ES-I3 (cell line): Measurements from ENCODE around the gene FMN1.

Source experiments
- H3K36me3 ChIP-seq: 2 replicates; pipeline ENCODE4 v1.6.1; 2013; ENCODE audit warnings: mild to moderate bottlenecking, low read length, control low read depth, moderate library complexity; ENCODE audit not compliant: insufficient read depth
- H3K4me1 ChIP-seq: 2 replicates; pipeline ENCODE4 v1.6.1; 2013; ENCODE audit warnings: mild to moderate bottlenecking, control low read depth, low read length; ENCODE audit not compliant: insufficient read depth
- H3K9ac ChIP-seq: 2 replicates; pipeline ENCODE4 v1.6.1; 2013; ENCODE audit warnings: low read depth, mild to moderate bottlenecking, low read length, moderate library complexity
- H3K9me3 ChIP-seq: 2 replicates; pipeline ENCODE4 v1.6.1; 2013; ENCODE audit warnings: mild to moderate bottlenecking, low read length, moderate library complexity; ENCODE audit not compliant: control insufficient read depth, insufficient read depth

The FMN1 gene

DNA sequence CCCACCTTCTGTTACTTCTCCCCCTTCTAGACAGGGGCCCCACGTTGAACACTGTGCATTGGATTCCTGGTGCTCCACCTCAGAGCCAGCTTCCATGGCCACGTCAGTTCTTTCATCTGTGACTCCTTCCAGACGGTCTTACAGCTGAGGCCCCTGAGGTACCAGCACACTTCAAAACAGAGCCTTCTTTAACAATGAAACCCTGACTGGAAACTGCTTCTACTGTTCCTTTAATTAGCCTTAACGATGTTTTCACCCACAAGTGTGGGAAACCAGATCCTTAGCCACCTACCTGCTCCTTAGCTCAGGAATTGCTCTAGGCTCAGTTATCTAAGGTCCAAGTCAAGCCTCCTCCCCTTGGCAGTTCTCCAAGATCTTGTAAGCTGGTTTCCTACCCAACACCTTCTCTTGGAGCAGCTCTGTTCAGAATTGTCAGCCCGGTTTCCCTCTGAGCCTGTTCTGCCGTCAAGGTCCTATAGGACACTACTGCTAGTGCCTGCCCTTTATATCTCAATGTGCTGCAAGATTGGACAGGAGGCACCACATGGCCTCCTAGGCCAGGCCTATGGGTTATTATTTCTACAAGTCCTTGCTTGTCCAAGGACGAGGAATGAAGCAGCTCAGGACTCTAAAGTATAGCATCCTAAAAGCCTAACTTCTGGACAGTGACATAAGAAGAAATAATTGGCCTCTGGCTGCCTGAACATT lies 80.7 kb downstream of the FMN1 start:
- no peaks in the 10 kb centered on the region for H3K36me3 ChIP-seq

DNA sequence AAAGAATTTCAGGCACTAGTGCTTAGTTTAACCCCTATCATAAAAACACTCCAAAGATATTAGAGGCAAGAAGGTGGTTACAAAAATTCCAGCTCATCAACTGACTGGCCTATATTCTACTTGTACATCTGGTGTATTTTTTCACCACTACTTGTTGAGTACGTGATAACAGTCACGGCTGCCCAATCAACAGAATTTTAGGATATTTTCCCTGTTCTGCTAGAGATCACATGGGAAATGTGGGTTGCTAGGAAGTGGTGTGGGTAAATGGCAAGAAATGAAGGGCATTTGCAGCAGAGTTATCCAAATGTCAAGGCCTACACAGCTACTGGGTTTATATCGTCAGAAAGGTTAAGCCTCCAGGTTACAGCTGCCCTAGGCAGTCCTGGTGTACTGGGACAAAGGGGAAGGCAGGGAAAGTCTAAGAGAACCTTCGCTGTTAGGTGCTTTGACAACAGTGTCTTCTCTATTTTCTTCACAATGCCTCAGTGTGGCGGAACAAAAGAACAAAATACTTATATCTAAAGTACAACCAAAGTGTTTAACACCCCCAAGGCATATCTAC lies 81.9 kb downstream of the FMN1 start:
- Histone ChIP-seq H3K9me3 (no peaks in the 10 kb centered on the region), H3K9ac (no peak overlapping the region), H3K36me3 (no peaks in the 10 kb centered on the region), H3K4me1 (peaks cover 15% of the 10 kb centered on the region)

More for the DNA sequence above, 80.7 kb downstream of the FMN1 start:
- peaks cover 15% of the 10 kb centered on the region for H3K4me1 ChIP-seq
- no peaks in the 10 kb centered on the region for H3K9me3 ChIP-seq
- no peak overlapping the region for H3K9ac ChIP-seq

DNA sequence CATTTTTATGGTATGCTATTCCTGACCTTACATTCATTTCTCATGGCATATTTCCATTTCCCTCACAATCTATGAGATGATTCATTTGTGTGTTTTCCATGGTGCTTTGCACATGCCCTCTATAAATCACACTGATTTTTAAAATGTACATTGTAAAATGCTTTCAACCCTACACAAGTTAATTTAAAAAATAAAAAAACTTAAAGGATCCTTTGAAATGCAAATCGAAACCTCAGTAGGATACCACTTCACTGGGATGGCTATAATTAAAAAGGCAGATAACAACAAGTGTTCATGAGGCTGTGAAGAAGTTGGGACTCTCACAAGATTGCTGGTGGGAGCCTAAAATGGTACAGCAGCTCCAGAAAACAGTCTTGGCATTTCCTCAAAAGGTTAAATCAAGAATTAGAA lies 83.5 kb downstream of the FMN1 start:
- Histone ChIP-seq H3K9me3 (no peaks in the 10 kb centered on the region), H3K9ac (no peak overlapping the region), H3K36me3 (no peaks in the 10 kb centered on the region), H3K4me1 (peaks cover 15% of the 10 kb centered on the region)

DNA sequence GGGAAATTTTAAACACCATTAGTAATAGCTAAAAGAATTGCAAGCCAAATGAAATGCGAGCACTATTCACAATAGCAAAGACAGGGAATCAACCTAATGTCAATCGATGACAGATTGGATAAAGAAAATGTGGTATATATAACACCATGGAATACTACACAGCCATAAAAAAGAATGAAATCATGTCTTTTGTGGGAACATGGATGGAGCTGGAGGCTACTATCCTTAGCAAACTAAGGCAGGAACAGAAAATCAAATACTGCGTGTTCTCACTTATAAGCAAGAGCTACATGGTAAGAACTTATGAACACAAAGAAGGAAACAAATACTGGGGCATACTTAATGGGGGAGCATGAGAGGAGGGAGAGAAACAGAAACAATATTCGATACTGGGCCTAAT lies 85.2 kb downstream of the FMN1 start:
- Histone ChIP-seq H3K4me1 (peaks cover 15% of the 10 kb centered on the region), H3K9ac (no peak overlapping the region), H3K36me3 (no peaks in the 10 kb centered on the region), H3K9me3 (no peaks in the 10 kb centered on the region)

DNA sequence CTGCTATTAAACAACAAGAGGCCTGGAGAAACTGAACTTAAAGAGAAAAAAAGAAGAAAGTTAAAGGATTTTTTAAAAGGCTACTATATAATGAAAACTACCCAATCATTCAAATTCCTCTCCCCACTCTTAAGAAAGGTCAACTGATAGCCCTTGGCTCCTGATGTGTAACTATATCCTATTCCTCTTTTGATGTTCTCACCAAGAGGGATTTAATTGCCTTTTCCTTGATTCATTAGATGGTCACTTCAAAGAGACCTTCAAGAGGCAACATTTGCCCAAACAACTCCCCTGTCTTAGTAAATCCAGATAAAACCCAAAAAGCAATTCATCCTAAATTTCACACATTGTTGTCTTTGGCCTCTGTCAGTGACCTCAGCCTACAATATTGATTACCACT lies 86.0 kb downstream of the FMN1 start:
- Histone ChIP-seq H3K36me3 (no peaks in the 10 kb centered on the region), H3K9me3 (no peaks in the 10 kb centered on the region), H3K9ac (no peak overlapping the region), H3K4me1 (peaks cover 12% of the 10 kb centered on the region)

DNA sequence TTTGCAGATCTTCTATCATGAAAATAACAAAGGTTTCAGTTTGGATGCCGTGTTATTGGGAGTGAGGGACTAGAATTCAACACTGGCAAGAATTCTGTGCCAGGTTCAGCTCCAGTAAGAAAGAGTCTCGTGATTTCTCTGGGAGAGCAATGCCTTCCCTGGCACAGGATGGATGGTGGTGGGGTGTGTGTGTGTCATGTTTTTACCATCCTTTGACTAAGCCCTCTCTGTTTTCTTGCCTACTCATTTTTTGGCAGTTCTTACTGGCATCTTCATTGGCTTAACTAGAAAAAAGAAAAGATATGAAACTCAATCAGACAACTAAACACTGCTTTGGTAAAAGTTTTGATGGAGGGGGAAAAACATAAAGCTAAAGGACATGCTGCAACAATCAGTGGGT lies 86.6 kb downstream of the FMN1 start:
- Histone ChIP-seq H3K36me3 (no peaks in the 10 kb centered on the region), H3K9ac (no peak overlapping the region), H3K9me3 (no peaks in the 10 kb centered on the region), H3K4me1 (peaks cover 12% of the 10 kb centered on the region)

DNA sequence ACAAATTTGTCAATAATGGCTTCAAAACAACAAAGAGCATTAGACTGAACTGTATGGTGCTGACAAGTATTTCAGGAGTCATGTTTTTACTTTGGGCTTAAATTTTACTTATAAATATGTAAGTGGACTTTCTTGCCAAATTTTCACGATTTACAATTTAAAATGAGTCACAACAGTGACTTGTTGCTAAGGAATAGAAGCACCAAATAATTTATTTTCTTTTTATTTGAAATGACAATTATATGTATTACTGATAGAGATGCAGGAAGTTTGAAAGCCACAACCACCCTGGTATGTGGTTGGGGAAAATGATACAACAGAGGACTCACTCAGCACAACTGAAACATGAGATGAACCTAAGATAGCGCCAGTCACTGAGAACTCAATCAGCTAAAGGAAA lies 90.3 kb downstream of the FMN1 start:
- no peaks in the 10 kb centered on the region for H3K4me1 ChIP-seq
- no peaks in the 10 kb centered on the region for H3K9me3 ChIP-seq
- no peak overlapping the region for H3K9ac ChIP-seq
- no peaks in the 10 kb centered on the region for H3K36me3 ChIP-seq

DNA sequence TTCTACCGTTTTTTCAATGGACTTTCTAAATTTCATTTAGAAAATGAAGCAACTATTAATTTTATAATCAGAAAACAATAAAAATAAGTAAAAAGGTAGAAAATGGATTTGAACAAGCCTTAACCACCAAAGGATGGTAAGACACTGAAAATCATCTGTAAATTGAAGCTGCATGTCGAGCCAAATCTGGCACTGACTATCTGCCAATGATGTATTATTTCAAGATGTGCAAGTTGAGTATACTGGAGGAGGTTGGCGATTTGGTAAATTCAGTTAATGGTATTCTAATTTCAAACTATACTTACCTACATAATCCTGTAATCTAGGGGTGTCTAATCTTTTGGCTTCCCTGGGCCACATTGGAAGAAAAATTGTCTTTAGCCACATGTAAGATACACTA lies 93.5 kb downstream of the FMN1 start:
- Histone ChIP-seq H3K9me3 (no peaks in the 10 kb centered on the region), H3K9ac (no peak overlapping the region), H3K36me3 (no peaks in the 10 kb centered on the region), H3K4me1 (peaks cover 7% of the 10 kb centered on the region; the same call in 1 of the 2 replicates)

DNA sequence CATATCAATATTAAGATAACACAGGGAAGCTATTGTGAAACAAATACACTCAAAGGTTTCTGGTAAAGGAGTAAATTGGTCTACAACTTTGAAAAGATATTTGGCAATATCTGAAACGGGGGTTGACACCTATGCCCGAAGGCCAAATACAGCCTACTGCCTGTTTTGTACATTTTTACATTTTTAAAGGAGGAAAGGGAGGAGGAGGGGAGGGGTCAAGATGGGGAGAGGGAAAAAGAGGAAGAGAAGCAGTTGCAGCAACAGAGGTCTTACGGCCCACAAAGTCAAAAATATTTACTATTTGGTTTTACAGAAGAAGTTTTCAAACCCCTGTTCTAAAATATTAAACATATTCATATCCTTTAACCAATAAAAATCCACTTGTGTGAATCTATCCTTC lies 94.2 kb downstream of the FMN1 start:
- H3K4me1 ChIP-seq, result peaks cover 7% of the 10 kb centered on the region; the same call in 1 of the 2 replicates

DNA sequence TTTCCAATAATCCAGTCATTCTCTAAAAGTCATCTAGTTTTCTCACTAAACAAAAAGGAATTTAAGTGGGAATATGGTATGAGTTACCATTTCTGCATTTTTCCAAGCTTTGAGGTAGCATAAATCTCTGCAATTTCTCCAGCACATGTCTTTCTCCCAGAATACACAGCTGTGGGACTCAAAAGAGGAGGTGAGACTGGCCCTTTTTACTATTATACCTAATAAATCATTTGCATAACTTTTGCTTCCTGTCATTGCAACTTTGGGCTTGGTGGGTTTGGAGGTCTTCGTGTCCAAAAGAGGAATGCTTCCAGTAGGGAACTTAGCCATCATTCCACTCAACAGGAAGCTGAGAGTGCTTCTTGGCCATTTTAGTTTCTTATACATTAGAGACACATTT lies 94.8 kb downstream of the FMN1 start:
- H3K9me3 ChIP-seq, result no peaks in the 10 kb centered on the region
- no peaks in the 10 kb centered on the region for H3K36me3 ChIP-seq
- peaks cover 7% of the 10 kb centered on the region; the same call in 1 of the 2 replicates for H3K4me1 ChIP-seq
- no peak overlapping the region for H3K9ac ChIP-seq

More for the DNA sequence above, 94.2 kb downstream of the FMN1 start:
- Histone ChIP-seq H3K9ac (no peak overlapping the region), H3K36me3 (no peaks in the 10 kb centered on the region), H3K9me3 (no peaks in the 10 kb centered on the region)

DNA sequence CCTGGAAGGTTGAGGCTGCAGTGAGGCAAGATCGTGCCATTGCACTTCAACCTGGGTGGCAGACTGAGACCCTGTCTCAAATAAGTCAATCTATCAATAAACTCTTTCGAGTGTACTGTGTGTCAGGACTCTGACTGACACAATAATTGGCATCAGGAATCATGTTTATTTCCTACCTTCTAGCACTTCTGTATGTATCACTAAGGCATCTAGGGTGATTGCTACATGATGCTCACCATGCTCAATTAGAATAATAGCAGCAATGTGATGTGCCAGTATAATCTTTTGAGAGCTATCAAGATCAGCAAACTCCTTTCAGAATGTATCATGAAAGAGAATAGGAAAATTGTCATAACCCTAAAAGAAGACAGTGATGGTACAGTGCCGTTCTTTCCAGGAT lies 95.3 kb downstream of the FMN1 start:
- H3K36me3 ChIP-seq, result no peaks in the 10 kb centered on the region
- H3K4me1 ChIP-seq, result peaks cover 7% of the 10 kb centered on the region; the same call in 1 of the 2 replicates
- H3K9me3 ChIP-seq, result no peaks in the 10 kb centered on the region
- no peak overlapping the region for H3K9ac ChIP-seq

DNA sequence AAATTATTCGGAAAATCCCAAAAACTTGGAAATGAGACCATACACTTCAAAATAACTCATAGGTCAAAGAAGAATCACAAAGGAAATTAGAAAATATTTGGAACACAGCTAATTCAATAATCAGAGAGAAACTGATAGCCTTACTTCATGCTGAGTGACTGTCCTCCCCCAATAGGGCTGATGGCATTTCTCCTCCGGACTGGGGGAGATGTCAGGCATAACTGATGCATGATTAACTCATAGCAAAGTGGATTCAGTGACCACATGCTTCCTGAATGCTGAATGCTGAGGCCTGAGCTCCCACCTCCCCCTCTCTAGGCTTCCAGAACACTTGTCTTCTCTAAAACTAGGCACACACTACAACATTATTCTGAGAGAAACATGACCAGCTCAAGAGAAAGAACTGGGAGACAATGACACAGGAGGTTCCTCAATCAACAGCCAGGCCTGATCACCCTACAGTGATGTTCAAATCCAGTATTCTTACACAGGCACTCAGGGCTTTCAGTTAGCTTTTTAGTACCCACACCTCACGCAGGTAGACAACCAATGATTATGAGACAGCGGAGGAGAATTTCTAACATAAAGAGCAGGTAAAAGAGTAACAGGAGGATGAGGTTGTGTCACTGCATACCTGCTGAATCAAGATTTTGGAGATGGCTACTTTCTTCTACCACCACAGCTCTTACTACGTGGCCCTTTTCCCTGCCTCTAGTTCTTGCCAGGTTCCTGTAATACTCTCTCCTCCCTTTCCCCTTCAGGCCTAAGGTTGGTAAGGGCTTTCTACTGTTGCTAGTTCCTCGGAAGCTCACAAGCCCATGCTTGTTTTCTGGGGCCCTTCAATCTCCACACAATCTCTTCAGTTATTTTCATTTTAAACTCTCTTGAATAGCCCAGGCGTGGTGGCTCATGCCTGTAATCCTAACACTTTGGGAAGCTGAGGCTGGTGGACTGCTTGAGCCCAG lies 96.1 kb downstream of the FMN1 start:
- H3K9me3 ChIP-seq, result no peaks in the 10 kb centered on the region
- no peak overlapping the region for H3K9ac ChIP-seq
- H3K4me1 ChIP-seq, result peaks cover 7% of the 10 kb centered on the region; the same call in 1 of the 2 replicates
- no peaks in the 10 kb centered on the region for H3K36me3 ChIP-seq

DNA sequence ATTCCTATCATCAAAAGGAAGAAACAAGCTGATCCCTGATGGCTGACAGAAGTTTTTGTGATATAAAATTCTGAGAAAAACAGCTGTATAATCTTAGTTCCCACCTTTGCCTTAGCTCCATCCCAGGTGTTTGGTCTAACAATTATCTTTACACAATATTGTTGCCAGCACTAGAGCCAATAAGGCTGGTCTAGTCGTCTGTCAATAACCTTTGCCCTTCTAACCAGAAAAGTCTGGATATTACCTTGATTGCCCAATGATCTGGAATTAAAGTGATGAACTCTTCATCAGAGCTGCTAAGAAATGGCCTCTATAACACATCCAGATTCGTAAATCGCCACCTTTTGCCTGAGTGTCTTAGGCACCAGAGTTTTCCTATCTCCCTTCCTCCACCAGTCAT lies 98.4 kb downstream of the FMN1 start:
- H3K36me3 ChIP-seq, result no peaks in the 10 kb centered on the region
- H3K9ac ChIP-seq, result no peak overlapping the region
- no peaks in the 10 kb centered on the region for H3K9me3 ChIP-seq
- H3K4me1 ChIP-seq, result peaks cover 7% of the 10 kb centered on the region; the same call in 1 of the 2 replicates

DNA sequence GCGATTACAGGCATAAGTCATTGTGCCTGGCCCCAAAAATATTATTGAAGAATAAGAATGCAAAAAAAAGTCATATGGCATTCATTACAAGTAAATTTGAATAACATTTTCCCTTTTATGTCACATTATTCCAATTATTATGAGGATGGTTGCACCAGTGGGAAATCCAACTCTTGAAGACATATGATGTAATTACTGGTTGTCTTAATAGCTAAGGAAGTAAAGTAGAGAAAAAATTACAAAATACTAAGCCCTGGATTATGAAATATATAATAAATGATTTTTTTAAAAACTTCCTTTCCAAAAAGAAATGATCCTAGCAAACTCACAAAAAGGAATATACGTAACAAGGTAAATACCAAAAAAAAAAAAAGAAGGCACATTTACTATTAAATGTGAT lies 98.9 kb downstream of the FMN1 start:
- H3K9me3 ChIP-seq, result no peaks in the 10 kb centered on the region
- H3K9ac ChIP-seq, result no peak overlapping the region
- H3K36me3 ChIP-seq, result no peaks in the 10 kb centered on the region
- H3K4me1 ChIP-seq, result peaks cover 7% of the 10 kb centered on the region; the same call in 1 of the 2 replicates
